Measurements from ENCODE around the gene ASPHD2.

ASPHD2 gene

DNA sequence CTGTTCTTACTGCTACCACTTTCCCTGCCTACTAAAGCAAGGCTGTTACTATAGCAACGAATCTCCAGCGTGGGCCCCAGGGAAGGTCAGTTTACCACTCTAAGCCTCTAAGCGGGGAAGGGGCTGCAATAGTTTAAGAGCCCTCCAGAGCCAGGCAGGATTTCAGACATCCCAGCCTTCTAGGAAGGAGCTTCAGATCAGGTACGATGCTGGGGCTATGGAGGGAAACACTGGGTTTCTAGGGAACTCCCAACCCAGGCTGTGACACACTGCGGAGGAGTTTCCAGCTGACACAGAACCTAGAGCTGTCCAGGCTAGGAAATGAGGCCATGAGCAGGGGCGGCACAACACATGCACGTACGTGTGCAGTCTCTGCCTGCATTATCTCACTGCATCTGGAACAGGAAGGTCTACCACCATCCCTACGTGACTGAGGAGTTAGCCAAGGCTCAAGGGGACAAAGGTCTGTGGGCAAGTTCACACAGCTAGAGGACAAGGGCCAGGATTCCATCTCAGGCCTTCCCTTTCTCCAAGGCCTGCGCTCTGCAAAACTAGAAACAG lies 34.1 kb downstream of the ASPHD2 start:
- H3K27me3 ChIP-seq (ENCODE audit: insufficient read depth, low read length) = no peaks in the 10 kb centered on the region
- H2AFZ ChIP-seq (ENCODE audit: low read length) = no peak overlapping the region
- no peak overlapping the region for H3K4me3 ChIP-seq (ENCODE audit: low read depth, low read length, poor library complexity, severe bottlenecking)
- TF ChIP-seq, protein P1, sequence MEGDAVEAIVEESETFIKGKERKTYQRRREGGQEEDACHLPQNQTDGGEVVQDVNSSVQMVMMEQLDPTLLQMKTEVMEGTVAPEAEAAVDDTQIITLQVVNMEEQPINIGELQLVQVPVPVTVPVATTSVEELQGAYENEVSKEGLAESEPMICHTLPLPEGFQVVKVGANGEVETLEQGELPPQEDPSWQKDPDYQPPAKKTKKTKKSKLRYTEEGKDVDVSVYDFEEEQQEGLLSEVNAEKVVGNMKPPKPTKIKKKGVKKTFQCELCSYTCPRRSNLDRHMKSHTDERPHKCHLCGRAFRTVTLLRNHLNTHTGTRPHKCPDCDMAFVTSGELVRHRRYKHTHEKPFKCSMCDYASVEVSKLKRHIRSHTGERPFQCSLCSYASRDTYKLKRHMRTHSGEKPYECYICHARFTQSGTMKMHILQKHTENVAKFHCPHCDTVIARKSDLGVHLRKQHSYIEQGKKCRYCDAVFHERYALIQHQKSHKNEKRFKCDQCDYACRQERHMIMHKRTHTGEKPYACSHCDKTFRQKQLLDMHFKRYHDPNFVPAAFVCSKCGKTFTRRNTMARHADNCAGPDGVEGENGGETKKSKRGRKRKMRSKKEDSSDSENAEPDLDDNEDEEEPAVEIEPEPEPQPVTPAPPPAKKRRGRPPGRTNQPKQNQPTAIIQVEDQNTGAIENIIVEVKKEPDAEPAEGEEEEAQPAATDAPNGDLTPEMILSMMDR (IDR thresholded peaks at IDR 0.05; ENCODE audit: low read length) = no peak
- TF ChIP-seq EZH2 (IDR thresholded peaks at IDR 0.05; ENCODE audit: borderline replicate concordance, low read length) = no peak
- peaks cover 9% of the 10 kb centered on the region for H3K79me2 ChIP-seq (ENCODE audit: insufficient read depth, low read length)
- no peak overlapping the region for H3K4me2 ChIP-seq (ENCODE audit: low read length)
- H3K27ac ChIP-seq (ENCODE audit: low read depth, low read length, poor library complexity, severe bottlenecking) = no peak overlapping the region
- no peaks in the 10 kb centered on the region for H3K9me2 ChIP-seq (ENCODE audit: low read depth, low read length)
- H4K20me1 ChIP-seq (ENCODE audit: insufficient read depth, low read length) = no peaks in the 10 kb centered on the region
- H3F3A ChIP-seq (ENCODE audit: insufficient read depth, low read length) = no peaks in the 10 kb centered on the region
- H3K9me3 ChIP-seq (ENCODE audit: low read length) = no peaks in the 10 kb centered on the region
- H3K4me1 ChIP-seq (ENCODE audit: insufficient read depth, low read length, severe bottlenecking) = peaks cover 7% of the 10 kb centered on the region
- H3K36me3 ChIP-seq (ENCODE audit: insufficient read depth, low read length) = peaks cover 98% of the 10 kb centered on the region
- no peak overlapping the region for H3K9ac ChIP-seq (ENCODE audit: low read length)

DNA sequence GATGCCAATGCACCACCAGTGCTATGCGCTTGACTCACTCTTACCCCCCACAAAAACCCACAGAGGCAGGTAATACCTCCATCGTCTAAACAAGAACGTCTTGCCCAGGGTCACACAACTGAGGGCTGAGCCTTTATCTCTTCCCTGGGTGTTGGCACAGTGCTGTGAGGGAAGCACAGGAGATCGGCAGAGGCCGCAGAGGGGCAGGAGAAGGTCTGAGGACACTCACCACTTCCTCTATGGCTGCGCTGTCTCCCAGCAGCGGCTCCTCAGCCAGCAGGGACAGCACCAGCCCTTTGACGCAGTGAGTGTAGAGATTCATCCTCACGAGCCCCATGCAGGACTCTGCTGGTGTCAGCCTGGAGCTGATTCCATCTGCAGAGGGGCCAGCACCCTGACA lies 34.6 kb downstream of the ASPHD2 start:
- Histone ChIP-seq H3K27ac (ENCODE audit: low read depth, low read length, poor library complexity, severe bottlenecking) (no peak overlapping the region), H3K79me2 (ENCODE audit: insufficient read depth, low read length) (peaks cover 9% of the 10 kb centered on the region), H4K20me1 (ENCODE audit: insufficient read depth, low read length) (no peaks in the 10 kb centered on the region), H3K36me3 (ENCODE audit: insufficient read depth, low read length) (peaks cover 98% of the 10 kb centered on the region), H3K4me2 (ENCODE audit: low read length) (no peak overlapping the region), H3K9ac (ENCODE audit: low read length) (no peak overlapping the region), H3F3A (ENCODE audit: insufficient read depth, low read length) (no peaks in the 10 kb centered on the region), H2AFZ (ENCODE audit: low read length) (no peak overlapping the region), H3K4me1 (ENCODE audit: insufficient read depth, low read length, severe bottlenecking) (peaks cover 7% of the 10 kb centered on the region), H3K9me2 (ENCODE audit: low read depth, low read length) (no peaks in the 10 kb centered on the region), H3K4me3 (ENCODE audit: low read depth, low read length, poor library complexity, severe bottlenecking) (no peak overlapping the region), H3K27me3 (ENCODE audit: insufficient read depth, low read length) (no peaks in the 10 kb centered on the region), H3K9me3 (ENCODE audit: low read length) (no peaks in the 10 kb centered on the region)
- TF ChIP-seq, protein P1 (IDR thresholded peaks at IDR 0.05; ENCODE audit: low read length) = no peak
- no peak for TF ChIP-seq EZH2 (IDR thresholded peaks at IDR 0.05; ENCODE audit: borderline replicate concordance, low read length)

DNA sequence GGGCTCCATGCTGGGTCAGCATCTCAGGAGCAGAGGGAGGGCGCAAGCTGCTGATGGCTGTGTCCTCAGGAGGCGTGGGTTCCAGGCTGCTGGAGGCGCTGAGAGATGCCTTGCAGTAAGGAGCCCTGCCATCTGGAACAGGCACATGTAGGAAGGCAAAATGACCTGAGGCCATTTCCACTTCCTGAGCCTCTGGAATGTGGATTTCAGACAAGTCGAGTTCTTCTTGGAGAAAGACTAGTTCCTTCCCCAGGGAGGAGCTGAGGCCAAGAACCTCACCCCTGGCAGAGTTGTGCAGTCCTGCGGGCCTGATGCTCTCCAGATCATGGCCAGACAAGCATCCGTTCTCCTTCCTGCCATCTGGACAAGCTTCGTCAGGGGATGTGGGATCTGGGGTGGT lies 35.3 kb downstream of the ASPHD2 start:
- H3K4me2 ChIP-seq (ENCODE audit: low read length) = no peak overlapping the region
- H4K20me1 ChIP-seq (ENCODE audit: insufficient read depth, low read length) = no peaks in the 10 kb centered on the region
- H3K4me1 ChIP-seq (ENCODE audit: insufficient read depth, low read length, severe bottlenecking) = peaks cover 7% of the 10 kb centered on the region
- H3K9me2 ChIP-seq (ENCODE audit: low read depth, low read length) = no peaks in the 10 kb centered on the region
- H2AFZ ChIP-seq (ENCODE audit: low read length) = no peak overlapping the region
- no peak overlapping the region for H3K9ac ChIP-seq (ENCODE audit: low read length)
- no peak overlapping the region for H3K27ac ChIP-seq (ENCODE audit: low read depth, low read length, poor library complexity, severe bottlenecking)
- H3K9me3 ChIP-seq (ENCODE audit: low read length) = no peaks in the 10 kb centered on the region
- peaks cover 9% of the 10 kb centered on the region for H3K79me2 ChIP-seq (ENCODE audit: insufficient read depth, low read length)
- peaks cover 98% of the 10 kb centered on the region for H3K36me3 ChIP-seq (ENCODE audit: insufficient read depth, low read length)
- TF ChIP-seq, protein P1 (IDR thresholded peaks at IDR 0.05; ENCODE audit: low read length) = no peak
- no peak for TF ChIP-seq EZH2 (IDR thresholded peaks at IDR 0.05; ENCODE audit: borderline replicate concordance, low read length)
- H3K27me3 ChIP-seq (ENCODE audit: insufficient read depth, low read length) = no peaks in the 10 kb centered on the region
- H3K4me3 ChIP-seq (ENCODE audit: low read depth, low read length, poor library complexity, severe bottlenecking) = no peak overlapping the region
- no peaks in the 10 kb centered on the region for H3F3A ChIP-seq (ENCODE audit: insufficient read depth, low read length)

Measured in OCI-LY1 (cell line).